Activated naive CD4-positive, alpha-beta T cell treated with anti-CD3 and anti-CD28 coated beads, Interleukin-2, amount 50 U/mL, for 72 hours (primary cell): ENCODE results near the gene C3orf62. TPM values are rescaled to one million over a fixed set of nuclear protein-coding genes. Genes with fewer than 3 reads are reported as not detected.

Experiments used
- ATAC-seq, 2 donors: fragments of 150-1000 bp; cut with Tn5 transposase; 2 replicates each; pipeline ENCODE4 v1.10.0; 2021; ENCODE audit warnings: mild to moderate bottlenecking in 2 of 2, moderate library complexity in 2 of 2
- DNase-seq, 2 donors: peaks; one replicate each; pipeline ENCODE4 v3.0.0; 2021 to 2022; ENCODE audit warnings: low spot score in 2 of 2
- H3K27ac Mint-ChIP-seq, 2 donors: one replicate each; pipeline ENCODE4 v1.8.0; 2022; ENCODE audit warnings: mild to moderate bottlenecking in 2 of 2, mixed read lengths in 2 of 2
- H3K36me3 Mint-ChIP-seq, 2 donors: one replicate each; pipeline ENCODE4 v1.8.0; 2022; ENCODE audit warnings: mixed read lengths in 2 of 2
- H3K9me3 Mint-ChIP-seq, 2 donors: one replicate each; pipeline ENCODE4 v1.8.0; 2022; ENCODE audit warnings: mixed read lengths in 2 of 2
- total RNA-seq, 2 donors: library from RNA; stranded (reverse); gene quantifications; one replicate each; pipeline ENCODE4 v1.2.3, GENCODE V29; 2022

Gene C3orf62
- total RNA-seq, 2 donors from 2014 or later: 4.3 to 5.4 TPM

- DNase-seq: no peak
- Mint-ChIP-seq H3K36me3 (peaks cover 5 to 23% of the 10 kb centered on the region in 2 donors), H3K27ac (peak overlapping the region; percentile 84 to 93), H3K9me3 (no peaks in the 10 kb centered on the region)
- no peak for ATAC-seq
Observed at GRCh38 chr3:49277383-49277775, 347 bp upstream of the C3orf62 start.

DNA sequence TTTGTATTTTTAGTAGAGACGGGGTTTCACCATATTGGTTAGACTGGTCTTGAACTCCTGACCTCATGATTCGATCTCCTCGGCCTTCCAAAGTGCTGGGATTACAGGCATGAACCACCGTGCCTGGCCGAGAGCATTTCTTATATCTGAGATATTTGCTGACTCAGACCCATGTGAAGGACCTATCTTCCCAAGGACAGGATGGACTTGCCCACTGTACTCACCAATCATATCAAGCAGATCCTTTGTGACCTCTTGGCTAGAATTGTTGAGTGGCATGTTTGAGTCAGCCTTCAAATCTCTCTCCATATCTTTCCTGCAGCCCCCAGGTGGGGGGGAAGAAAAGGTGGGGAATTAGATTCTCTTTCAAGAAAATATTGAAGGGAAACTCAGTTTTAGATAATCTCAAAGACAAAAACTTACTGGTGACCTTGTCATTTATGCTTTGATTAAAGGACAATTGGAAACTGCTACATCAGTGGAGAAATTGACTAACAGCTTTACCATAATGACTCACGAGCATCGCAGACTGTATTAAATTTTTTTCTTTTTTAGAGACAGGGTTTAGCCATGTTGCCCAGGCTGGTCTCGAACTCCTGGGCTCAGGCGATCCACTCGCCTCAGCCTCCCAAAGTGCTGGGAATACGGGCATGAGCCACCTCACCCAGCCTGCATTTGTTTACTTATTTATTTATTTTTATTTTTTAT lies 3.1 kb downstream of the C3orf62 start:
- peaks cover 16% of the 10 kb centered on the region in 2 donors for H3K36me3 Mint-ChIP-seq
- DNase-seq: no peak
- H3K27ac Mint-ChIP-seq: peak overlapping the region; percentile 41 to 55
- ATAC-seq: peak; percentile 15 to 52
- no peaks in the 10 kb centered on the region for H3K9me3 Mint-ChIP-seq

DNA sequence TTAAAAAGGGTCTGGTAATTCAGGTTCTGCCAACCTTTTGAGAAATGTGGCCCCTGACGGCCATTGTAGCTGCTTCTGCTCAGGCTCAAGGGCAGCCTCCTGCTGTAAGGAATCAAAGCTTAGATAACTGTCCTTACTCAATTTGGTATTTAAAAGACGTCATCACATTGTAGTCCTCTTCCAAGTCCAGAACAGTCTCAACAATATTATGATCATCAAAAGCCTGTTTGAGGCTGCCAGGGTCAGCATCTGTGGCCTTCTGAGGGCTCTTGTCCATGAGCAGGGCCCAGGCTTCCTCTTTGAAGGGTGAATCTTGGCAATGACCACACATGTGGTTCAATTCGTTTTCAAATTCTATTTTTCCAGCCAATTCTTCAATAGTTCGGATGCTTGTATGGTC lies 6.0 kb downstream of the C3orf62 start:
- H3K27ac Mint-ChIP-seq: peak overlapping the region in 1 of 2 donors; percentile 22
- ATAC-seq: no peak
- no peak for DNase-seq
- H3K9me3 Mint-ChIP-seq: no peaks in the 10 kb centered on the region
- peaks cover 5 to 11% of the 10 kb centered on the region in 2 donors for H3K36me3 Mint-ChIP-seq

DNA sequence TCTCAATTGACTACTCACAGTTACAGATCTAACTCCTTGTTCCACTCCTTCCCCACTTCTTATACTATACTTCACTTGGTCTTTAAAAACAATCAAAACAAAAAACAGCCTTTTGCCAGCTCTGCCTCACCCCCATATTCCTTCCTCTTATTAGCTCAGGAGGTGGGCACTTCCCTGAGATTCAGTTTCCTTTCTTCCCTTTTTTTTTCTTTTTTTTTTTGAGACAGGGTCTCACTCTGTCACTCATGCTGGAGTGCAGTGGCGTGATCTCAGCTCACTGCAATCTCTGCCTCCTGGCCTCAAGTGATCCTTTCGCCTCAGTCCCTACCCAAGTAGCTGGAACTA lies 6.9 kb downstream of the C3orf62 start:
- Mint-ChIP-seq H3K9me3 (no peaks in the 10 kb centered on the region), H3K27ac (no peak overlapping the region), H3K36me3 (peaks cover 0 to 11% of the 10 kb centered on the region in 2 donors)
- ATAC-seq: no peak
- DNase-seq: no peak

- no peak overlapping the region for H3K27ac Mint-ChIP-seq
- H3K9me3 Mint-ChIP-seq: no peaks in the 10 kb centered on the region
- DNase-seq: no peak
- no peak for ATAC-seq
- H3K36me3 Mint-ChIP-seq: peaks cover 0 to 11% of the 10 kb centered on the region in 2 donors
Observed at GRCh38 chr3:49269443-49270155, 7.4 kb downstream of the C3orf62 start.

GRCh38 chr3:49266410-49267095 lies 10.5 kb downstream of the C3orf62 start:
- Mint-ChIP-seq H3K27ac (peak overlapping the region in 1 of 2 donors; percentile 24), H3K36me3 (peaks cover 0 to 11% of the 10 kb centered on the region in 2 donors), H3K9me3 (no peaks in the 10 kb centered on the region)
- DNase-seq: no peak
- ATAC-seq: no peak

DNA sequence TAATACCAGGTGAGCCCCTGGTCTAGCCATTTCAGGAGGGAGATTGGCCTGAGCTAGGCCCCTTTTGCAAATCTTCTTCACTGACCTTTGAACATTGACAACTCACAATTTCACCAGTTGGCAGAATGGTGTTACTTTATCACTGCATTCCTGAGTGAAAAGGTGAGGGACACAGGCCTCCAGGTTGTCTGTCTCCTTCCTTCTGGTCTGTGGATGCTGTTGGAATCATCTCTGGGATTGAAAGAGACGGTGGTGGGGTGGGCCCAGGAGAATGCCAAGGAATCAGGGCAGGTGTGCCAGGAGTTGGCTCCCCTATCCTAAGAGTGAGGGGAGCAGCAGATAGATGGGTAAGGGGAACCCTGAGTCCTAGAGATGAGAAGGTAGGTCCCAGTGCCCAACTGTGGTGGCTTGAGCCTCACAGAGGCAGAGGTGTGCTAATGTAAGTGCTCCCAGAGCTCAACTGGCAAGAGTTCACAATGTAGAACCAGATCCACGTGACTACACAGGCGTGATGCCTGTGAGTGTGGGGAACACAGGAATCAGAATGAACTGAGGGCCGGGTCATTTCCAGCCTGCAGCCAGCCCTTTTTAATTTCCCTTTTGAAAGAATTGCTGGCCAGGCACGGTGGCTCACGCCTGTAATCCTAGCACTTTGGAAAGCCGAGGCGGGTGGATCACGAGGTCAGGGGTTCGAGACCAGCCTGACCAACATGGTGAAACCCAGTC lies 11.2 kb downstream of the C3orf62 start:
- DNase-seq (no peak), ATAC-seq (no peak)
- Mint-ChIP-seq H3K27ac (peak overlapping the region; percentile 24 to 26), H3K36me3 (peaks cover 0 to 6% of the 10 kb centered on the region in 2 donors), H3K9me3 (no peaks in the 10 kb centered on the region)

GRCh38 chr3:49263159-49263889 lies 13.7 kb downstream of the C3orf62 start:
- Mint-ChIP-seq H3K36me3 (no peaks in the 10 kb centered on the region), H3K27ac (no peak overlapping the region), H3K9me3 (no peaks in the 10 kb centered on the region)
- ATAC-seq: no peak
- no peak for DNase-seq

GRCh38 chr3:49260806-49261324 lies 16.2 kb downstream of the C3orf62 start:
- Mint-ChIP-seq H3K27ac (peak overlapping the region; percentile 9 to 61), H3K36me3 (no peaks in the 10 kb centered on the region), H3K9me3 (no peaks in the 10 kb centered on the region)
- peak; percentile 56 to 72 for ATAC-seq
- DNase-seq: no peak

DNA sequence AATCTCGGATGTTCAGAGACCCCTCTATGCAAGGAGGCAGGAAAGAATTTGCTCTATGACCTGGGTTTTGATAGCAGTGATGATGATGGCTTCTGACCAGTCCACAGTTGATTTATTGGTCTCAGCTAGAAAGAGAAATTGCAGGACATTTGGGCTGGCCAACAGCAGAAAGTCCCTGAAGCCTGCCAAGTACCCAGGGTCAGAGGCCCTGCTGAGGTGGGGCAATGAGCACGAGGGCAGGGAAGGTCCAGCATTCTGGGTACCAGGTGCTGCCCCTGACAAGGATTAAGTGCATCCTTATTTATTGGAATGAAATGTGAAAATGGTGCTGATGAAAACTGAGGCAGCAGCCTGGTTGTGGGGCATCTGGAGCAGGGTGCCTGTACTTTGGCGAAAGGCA lies 19.8 kb downstream of the C3orf62 start:
- Mint-ChIP-seq H3K27ac (no peak overlapping the region), H3K36me3 (no peaks in the 10 kb centered on the region), H3K9me3 (no peaks in the 10 kb centered on the region)
- ATAC-seq: no peak
- no peak for DNase-seq

- DNase-seq (no peak), ATAC-seq (no peak)
- H3K9me3 Mint-ChIP-seq: no peaks in the 10 kb centered on the region
- H3K36me3 Mint-ChIP-seq: no peaks in the 10 kb centered on the region
- H3K27ac Mint-ChIP-seq: peak overlapping the region in 1 of 2 donors; percentile 44
Observed at GRCh38 chr3:49255718-49256511, 21.1 kb downstream of the C3orf62 start.

DNA sequence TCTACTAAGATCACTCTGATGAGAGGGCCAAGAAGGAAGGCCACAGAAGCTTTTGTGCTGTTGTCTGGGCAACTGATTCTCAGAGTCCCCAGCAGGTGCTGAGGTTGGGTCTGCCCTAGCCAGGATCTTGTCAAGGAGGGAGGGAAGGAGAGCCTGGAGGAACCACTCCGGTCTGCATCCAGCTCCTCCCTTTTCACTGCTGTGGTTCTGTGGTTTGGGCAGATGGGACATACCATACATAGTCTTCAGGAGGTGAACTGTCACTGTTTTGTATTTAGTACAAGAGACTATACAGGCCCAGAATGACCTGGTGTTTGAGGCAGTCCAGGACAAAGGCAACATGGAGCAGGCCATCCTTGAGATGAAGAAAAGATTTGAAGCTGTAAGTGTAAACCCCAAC lies 21.9 kb downstream of the C3orf62 start:
- ATAC-seq: peak in 1 of 2 donors; percentile 47

DNA sequence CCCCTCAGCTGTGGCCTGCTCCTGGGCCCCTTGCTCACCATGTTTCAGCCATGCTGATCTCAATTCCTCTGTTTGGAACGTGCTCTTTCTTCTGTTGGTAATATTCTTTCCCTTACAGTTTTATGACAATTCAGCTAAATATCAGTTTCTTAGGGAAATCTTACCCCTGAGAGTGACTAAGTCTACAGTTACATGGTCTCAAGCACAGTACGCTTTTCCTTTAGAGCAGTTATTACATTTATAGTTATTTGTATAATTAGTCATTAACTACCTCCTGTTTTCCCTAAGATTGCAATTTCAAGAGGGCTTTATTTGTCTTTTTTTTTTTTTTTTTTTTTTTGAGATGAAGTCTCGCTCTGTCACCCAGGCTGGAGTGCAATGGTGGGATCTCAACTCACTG lies 23.5 kb downstream of the C3orf62 start:
- H3K9me3 Mint-ChIP-seq: no peaks in the 10 kb centered on the region
- ATAC-seq: no peak
- no peak overlapping the region for H3K27ac Mint-ChIP-seq
- no peak for DNase-seq
- H3K36me3 Mint-ChIP-seq: no peaks in the 10 kb centered on the region

More for the DNA sequence above, 21.9 kb downstream of the C3orf62 start:
- Mint-ChIP-seq H3K36me3 (no peaks in the 10 kb centered on the region), H3K27ac (no peak overlapping the region), H3K9me3 (no peaks in the 10 kb centered on the region)
- DNase-seq: no peak

DNA sequence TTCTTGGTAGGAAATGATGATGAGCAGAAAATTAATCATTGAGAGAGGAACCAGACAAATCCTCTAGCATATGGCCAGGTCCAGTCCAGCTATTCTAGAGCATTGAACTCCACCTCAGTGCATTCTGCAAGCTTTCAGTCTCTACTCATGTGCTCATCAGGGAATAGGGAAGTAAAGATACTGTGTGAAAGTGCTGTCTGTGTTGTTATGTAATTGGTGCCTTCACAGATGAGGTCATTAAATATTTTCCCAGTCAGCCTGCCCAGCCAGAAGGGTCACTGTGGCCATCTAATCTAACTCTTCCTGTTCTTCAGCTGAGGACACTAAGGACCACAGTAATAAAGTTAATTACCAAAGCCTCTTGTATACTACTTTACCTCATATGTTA lies 28.2 kb downstream of the C3orf62 start:
- no peak overlapping the region for H3K27ac Mint-ChIP-seq
- DNase-seq (no peak), ATAC-seq (no peak)
- no peaks in the 10 kb centered on the region for H3K36me3 Mint-ChIP-seq
- H3K9me3 Mint-ChIP-seq: no peaks in the 10 kb centered on the region

- DNase-seq: no peak
- no peaks in the 10 kb centered on the region for H3K36me3 Mint-ChIP-seq
- ATAC-seq: peak in 1 of 2 donors; percentile 66
- no peaks in the 10 kb centered on the region for H3K9me3 Mint-ChIP-seq
- H3K27ac Mint-ChIP-seq: no peak overlapping the region
Observed at GRCh38 chr3:49244581-49245205, 32.3 kb downstream of the C3orf62 start.
